IMR-90 (cell line): Measurements from ENCODE around the gene COQ4. TPM values are rescaled to one million over a fixed set of nuclear protein-coding genes. Genes with fewer than 3 reads are reported as not detected.

Experiments
- CTCF ChIP-seq: conservative IDR thresholded peaks from 2 replicates; pipeline ENCODE4 v1.5.1; 2012; ENCODE audit warnings: mild to moderate bottlenecking, low read depth, low read length, improper control_type of control experiment
- polyA plus RNA-seq, 3 experiments: library from polyadenylated mRNA; depleted of rRNA; stranded (reverse); fragments of >200 nt; gene quantifications; 2 replicates each; pipeline ENCODE4 v1.2.3, GENCODE V29; 2012; ENCODE audit warnings: low replicate concordance in 1 of 3
- total RNA-seq: library from RNA; depleted of rRNA; stranded (reverse); fragments of >200 nt; gene quantifications from 2 replicates; pipeline ENCODE4 v1.2.3, GENCODE V29; 2012

Gene COQ4
- total and polyA plus RNA-seq, 2 of the 4 experiments (the other 2 are of a cell fraction), result 20.1 to 41.4 TPM

- TF ChIP-seq CTCF, result 0 out of 2 replicates have a peak, but pooled peaks have one; percentile 25
These were observed 48.4 kb downstream of the COQ4 start, which contains the start of gene URM1 (continued) for GRCh38 chr9:128370752-128371629.
